HG03342 (cell line): Measurements from ENCODE around the gene EHD1.

Experiments used
- ATAC-seq: cut with Tn5 transposase; IDR thresholded peaks from one replicate; pipeline ENCODE4 v1.9.1; 2021; ENCODE audit warnings: mild to moderate bottlenecking, moderate library complexity; ENCODE audit not compliant: unreplicated experiment

The EHD1 gene

DNA sequence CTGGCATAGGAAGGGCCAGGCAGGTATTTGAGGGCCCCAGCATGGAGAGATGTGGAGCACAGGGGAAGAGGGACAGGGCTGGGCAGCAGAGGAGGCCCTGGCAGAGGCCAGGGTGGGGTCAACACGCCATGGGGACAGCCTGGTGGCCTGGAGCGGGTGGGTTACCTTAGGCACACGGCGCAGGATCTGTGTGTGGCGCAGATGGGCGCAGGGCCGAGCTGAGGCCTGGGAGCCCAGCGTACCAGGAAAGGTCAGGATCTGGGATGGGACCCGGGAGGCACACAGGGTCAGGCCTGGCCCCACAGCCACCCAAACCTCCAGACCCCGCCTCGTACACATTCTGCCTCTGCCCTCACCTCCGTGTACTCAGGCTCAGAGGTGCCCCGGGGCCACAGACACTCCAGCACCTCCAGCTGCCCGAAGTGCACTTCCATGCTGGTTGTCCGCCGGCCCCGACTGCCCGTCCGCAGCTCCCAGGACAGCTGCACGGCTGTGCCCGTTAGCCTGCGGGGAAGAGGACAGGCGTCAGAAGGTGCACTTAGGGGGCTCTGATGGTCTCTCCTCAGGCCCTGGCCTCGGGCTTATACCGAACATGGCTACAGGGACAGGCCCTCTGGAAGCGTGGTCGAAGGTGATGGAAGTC is 32.2 kb upstream of the EHD1 start:
- no peak for ATAC-seq

DNA sequence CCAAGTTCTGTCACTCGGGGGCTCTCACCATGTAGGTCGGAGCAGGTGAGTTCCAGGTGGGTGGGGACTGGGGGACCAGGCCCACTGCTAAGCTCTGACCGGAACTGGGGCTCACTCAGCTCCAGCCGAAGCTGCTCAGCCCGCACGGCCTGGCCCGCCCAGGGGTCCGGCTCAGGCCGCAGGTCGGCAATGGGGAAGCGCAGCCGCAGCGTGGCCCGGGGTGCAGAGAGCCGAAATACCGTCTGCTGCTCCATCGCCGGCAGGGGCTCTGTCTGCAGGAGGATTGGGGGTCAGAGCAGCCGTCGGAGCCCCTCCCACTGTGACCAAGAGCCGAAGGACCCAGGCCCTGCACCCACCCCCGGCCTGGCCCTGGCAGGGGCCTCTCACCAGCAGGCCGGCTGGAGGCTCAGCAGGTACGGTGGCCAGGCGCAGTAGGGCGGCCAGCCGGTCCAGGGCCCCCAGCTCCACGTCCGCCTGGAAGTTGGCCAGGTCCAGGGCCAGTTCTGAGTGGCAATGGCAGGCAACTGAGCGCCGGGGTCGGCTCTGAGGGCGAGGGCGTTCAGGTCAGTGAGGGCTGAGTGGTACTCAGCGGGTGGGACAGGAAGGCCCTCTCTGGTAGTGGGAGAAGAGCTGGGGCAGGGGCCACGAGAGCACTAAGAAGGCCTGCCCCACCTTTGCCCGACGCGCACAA is 31.4 kb upstream of the EHD1 start:
- ATAC-seq, result no peak

DNA sequence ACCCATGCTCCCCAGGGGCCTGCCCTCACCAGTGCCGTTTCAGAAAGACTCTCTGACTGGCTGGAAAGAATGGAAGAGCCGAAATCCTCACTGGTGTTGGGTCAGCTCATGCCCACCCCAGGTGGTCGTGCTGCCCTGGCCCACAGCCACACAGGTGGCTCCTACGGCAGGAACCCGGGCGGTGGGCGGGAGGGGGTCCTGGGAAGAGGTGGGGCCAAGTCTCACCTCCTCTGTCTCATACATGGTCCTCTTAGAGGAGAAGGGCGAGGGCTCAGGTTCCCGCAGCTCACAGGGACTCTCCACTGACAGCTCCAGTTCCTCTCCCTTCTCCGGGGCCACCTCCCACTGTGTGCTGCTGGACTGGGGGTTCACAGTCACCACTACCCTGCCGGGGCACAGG is 30.3 kb upstream of the EHD1 start:
- ATAC-seq, result no peak

DNA sequence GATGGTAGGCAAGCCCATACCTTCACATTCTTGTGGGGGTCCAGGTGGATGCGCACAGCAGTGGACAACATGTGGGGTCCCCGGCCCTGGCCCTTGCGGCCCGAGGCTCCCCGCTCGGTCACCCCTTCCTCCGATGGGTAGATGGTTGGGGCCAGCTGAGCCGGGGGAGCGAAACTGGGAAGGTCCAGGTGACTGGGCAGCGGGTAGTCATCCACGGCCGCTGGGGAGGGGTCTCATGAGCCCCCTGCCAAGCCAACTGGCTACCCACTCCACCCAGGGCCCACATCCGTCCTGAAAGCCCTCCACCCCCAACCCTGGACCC is 27.9 kb upstream of the EHD1 start:
- no peak for ATAC-seq

DNA sequence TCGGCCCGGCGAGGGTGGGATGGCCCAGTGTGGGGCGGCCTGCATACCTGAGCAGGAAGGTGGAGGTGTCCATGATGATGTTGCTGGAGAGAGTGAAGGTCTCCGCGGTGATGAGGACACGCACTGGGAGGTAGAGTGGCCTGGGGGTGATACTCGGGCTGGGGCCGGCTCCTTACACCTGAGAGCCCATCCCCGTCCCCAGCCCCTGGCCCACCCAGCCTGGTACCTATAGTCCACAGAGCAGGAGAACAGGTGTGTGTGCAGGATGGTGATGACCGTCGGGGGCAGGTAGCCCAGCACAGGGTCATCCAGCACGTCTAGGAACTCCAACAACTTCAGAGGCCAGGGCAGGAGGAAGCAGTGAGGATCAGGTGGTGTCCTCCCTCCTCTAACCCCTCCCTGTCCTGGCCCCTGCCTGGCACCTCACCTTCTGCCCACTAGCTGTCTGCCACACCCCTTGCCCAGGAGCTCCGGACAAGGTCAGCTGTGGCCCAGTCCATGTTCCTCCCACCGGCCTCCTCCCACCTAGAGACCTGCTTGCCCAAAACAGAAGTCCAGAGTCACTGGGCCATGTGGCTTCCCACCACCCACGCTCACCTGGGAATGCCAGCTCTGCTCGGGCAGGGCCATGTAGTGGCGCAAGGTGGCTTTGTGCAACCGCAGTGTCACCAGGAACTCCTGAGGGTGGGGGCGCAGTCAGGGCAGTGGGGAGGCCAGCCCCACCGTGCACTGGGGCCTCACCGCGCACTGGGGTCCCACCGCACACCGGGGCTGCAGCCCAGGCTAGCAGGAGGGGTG is 27.3 kb upstream of the EHD1 start:
- no peak for ATAC-seq

DNA sequence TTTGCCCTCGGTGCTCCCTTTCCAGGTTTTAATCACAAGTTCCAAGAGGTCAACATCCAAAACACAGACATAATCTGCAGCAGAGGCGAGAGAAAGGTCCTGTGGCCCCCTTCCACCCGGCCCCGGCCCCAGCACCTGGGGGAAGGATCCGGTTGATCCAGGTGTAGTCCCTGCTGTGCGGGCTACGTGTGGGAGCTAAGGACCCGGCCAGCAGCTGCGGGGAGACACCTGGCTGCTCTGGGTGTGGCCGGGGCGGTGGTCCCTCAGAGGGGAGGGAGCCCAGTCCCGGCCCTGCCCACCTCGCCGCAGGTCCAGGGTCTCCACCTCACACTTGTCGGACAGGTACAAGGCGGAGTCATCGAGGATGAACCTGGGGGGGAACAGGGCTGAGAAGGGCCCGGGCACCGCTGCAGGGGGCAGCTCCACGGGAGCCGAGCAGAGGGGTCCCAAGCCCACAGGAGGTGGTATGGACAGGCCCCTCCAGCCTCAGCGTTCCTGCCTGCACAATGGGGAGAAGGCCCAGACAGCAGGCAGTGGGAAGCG is 24.9 kb upstream of the EHD1 start:
- ATAC-seq, result no peak

DNA sequence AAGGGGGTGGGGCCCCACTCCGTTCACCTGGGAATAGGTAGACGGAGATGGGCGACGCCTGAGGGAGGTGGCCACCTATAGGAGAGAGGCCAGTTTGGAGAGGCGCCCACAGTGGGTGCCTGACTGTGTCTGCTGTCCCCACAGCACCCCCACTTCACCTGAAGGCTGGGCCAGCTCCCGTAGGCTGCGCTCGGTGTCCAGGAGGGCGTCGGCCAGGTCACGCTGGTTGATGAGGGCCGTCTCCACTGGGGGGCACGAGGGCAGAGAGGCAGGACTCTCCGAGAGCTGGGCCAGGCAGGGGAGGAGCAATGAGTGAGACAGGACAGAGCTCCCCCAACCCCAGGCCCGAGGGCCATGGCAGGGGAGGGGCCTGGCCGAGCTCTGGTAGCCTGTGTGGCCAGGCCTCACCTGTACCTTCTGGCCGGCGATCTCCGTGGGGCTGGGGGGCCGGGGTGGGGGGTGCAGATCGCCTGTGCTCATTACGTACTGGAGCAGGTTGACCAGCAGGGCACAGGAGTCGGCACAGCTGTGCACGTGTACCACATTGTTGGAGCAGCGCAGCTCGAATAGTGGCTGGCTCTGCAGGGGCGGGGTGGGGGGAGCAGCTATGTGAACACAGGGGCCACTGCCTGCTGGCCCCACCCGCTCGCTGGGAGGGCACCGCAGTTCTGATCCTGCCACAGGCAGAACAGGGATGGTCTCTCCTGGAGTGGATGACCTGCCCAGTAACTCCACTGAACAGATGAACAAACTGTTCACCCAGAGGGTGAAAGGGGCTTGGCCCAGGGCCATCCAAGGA is 23.9 kb upstream of the EHD1 start:
- no peak for ATAC-seq

DNA sequence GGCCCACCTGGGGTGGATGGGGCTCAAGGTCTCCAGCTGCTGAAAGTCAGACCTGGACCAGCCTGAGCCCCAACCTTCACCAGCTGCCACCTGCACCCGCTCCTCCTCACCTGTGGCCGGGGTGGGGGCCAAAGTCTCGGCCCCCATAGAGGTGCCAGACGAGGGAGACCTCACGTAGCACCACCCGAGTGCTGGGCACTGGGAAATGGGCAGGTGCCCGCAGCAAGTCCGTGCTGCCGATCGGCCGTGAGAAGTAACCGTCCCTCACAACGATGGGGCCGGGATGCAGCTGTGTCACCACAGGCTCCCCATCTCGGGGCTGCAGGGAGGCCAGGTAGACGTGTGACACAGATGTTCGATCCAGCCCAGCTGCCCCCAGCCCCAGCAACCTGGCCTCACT is 22.4 kb upstream of the EHD1 start:
- ATAC-seq, result no peak

DNA sequence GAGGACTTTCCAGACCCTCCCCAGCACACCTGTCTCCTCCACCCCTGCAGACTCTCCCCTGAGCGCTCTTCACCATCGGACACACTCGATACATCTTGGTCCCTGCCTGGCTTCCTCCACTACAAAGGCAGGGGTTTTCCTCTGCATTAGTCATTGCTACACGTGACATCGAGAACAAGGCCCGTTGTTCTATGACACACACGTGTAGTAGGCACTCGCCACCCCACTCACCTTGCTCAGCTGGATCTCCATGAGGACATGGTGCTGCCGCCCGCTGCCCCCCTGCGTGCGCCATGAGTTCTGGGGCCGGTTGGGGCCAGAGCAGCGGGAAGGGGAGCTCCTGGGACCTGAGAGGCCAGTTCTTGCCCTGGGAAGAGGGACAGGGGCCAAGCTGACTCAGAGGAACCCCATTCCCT is 21.9 kb upstream of the EHD1 start:
- no peak for ATAC-seq

DNA sequence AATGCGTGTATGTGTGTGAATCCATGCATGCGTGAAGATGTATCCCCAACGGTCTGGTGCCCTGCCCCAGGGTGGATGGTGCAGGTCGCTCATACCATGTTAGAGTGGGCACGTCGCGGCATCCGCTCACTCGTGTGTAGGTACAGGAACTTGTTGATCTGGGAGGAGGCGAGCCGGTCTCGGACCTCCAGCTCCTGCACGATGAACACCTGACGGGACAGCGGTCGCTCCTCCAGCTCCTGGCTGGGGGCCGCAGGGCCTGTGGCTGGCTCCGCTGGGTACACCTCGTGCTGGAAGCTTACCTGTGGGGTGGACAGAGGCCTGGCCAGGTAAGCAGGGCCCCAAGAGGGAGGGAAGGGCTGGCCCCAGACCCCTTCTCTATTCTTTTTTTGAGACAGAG is 20.1 kb upstream of the EHD1 start:
- no peak for ATAC-seq

DNA sequence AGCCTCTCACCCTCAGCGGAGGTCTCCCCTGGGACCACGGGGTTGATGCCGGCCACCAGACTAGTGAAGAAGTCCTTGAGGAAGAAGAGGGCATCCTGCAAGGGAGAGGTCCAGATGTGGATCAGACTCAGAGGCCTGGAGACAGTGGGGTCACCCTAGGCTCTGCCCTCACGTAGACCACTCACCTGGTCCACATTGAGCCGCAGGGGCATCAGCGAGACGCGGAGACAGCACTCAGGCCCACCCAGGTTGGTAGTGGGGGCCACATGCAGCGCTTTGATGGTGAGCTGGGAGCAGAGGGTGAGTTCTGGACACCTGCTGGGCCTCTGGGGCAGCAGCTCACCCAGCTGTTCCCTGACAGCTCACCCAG is 19.6 kb upstream of the EHD1 start:
- ATAC-seq, result no peak

DNA sequence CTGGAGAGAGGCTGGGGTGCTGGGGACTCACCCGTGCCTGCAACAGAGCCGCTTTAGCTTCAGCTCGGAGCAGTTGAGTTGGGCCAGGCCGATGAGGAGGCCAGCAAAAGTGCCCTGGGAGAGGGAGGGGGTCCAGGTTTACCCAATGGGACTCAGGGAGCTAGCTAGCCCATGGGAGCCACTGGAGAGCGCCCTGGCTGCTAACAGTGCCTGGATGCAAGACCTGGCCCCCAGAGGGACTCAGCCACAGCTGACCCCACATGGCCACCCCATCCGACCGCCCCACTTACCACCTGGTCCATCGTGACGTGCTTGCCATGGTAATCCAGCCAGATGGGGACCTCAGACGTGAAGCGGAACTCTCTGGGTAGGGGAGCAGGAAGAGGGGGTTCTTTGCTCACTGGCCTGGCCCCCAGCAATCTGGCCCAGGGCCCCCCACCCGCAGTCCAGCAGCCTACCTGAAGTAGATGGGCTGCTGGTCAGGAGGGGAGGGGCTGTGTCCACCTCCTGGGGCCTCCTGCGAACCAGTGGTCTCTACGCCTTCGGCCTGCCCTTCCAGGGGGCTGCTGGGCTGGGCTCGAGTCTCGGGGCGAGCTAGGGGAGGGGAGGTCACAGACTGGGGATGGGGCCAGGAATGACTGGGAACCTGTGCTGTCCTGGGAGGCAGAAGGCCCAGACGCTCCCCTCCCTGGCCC is 19.1 kb upstream of the EHD1 start:
- ATAC-seq, result no peak

DNA sequence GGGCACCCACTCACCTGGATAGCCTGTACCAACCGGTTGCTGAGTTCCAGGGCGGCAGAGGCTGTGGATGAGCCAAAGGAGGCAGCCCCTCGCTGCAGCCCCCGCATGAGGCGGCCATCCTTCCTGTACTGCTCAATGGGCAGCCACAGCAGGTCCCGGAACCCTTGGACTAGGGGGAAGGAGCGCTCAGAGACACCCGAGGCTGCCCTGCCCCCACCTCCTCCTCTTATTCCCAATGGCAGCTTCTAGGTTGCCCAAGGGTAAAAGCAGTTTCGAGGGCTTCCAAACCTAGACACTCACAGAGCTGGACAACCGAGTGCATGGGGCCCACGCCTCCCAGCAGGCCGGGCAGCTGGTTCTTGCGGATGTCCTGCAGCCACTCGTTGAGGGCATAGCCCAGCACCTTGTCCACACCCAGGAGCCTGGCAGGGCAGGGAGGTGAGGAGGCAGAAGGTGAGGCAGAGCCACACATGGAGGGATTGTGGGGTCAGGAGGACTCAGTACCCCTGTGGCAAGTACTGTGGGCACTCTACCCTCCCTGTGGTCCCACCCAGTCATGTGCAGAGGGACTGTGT is 18.1 kb upstream of the EHD1 start:
- no peak for ATAC-seq

DNA sequence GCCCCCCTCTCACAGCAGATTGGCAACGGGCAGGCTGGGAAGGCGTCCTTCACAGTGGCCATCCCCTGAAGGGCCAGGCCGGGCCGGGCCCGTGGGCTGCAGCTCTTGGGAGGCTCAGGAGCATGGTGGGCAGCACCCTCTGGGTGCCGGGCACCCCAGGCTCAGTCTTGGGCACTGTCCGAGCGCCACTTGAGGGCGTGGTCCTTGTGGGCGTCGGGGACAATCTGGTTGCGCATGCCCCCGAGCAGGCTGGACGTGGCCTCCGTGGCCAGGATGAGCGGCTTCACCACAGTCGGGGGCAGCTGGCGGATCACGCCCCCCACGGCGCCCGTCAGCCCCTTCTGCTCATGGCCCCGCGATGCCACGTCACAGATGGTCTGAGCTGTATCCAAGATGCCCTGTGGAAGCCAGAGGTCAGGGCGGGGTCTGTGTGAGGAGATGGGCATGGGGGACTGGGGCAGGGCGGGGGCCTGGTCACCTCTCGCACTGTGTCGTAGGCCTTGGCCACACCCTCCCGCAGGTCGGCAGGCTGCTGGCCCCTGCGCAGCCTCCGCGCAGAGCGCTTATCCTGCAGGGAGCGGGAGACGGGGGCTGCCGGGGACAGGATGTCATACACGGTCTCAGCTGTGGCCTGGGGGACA is 16.5 kb upstream of the EHD1 start:
- no peak for ATAC-seq

DNA sequence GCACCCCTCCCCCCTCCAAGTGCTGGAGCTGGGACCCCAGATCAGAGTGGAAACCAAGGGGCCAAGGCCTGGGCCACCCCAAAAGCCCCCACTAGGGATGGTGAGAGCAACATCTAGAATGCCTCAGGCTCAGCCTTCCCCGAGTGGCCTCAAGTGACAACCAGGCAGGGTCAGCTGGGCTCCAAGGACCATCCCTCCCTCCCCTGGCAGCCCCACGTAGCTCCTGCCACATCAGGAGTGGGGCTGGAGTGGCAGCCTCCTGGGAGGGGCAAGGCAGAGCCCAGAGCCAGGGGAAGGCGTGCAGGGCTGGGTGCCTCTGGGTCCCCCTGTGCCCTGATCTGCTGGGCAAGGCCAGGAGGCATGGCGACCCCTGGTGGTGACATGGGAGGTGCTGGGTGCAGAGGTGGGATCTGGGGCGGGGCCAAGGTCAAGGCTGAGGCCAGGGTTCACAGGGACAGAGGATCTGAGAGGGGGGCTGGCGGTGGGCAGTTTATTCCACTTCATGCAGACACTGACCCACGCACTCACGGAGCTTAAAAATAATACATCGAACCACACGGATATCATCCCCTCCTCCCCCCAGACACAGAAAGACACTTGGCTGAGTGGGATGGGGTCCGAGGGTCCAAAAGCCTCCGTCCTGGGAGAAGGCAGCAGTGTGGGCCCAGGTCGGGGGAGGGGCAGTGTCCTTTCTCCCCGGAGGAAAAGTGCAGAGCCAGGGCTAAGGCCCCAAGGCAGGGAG is 15.8 kb upstream of the EHD1 start:
- peak; percentile 57 for ATAC-seq

DNA sequence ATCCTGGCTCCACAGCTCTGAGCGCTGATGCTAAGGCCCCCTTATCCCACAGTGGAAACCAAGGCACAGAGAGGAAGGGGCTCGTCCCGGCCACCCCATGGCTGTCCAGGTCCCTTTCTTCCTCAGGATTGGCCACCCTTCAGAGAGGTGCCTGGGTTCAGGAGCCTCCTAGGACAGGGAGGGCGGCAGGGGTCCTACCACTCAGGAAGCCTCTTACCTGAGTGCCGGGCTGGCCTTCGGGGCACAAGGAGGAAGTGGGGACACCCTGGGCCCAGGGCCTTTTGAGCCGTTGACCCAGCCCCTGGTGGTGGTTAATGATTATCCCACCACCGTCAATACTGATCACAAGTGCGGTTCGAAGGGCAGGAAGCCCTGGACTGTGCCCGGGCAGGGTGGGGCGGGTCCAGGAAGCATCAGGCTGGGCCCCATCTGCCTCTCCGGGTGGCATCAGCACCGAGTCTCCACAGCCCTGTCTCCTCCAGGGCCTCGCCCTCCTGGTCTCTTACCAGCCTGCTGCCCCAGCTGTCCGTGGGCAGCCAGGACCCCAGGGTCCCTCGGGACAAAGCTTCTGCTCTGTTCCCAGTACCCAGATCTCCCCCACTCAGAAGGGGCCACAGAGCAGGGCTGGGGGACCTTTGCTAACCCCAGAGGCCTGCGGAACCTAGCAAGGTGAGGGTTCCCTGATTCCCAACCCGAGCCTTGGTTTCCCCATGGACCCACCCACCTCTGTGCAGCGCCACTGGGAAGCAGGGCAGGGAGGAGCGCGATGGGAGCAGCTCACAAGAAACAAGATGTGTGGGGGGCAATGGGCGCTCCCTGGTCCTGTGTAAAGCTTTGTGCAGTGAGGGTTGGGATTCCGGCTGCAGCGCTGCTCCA is 15.0 kb upstream of the EHD1 start:
- ATAC-seq, result no peak

DNA sequence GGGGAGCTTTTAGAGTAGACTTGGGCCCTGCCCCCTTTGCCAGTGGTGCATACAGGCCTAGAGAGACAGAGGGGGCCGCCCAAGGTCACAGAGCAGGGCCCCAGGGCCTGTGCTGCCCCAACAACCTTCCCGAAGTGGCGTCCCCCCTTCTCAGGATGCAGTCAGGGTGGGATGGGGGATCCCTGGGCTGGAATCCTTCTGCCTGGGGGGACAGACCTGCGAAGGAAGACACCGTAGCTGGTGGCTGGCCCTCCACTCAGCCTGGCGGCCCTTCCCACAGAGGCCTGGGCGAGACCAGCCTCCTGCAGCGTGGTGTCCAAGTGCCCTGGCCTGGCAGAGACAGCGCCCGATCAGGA is 14.4 kb upstream of the EHD1 start:
- ATAC-seq, result no peak

DNA sequence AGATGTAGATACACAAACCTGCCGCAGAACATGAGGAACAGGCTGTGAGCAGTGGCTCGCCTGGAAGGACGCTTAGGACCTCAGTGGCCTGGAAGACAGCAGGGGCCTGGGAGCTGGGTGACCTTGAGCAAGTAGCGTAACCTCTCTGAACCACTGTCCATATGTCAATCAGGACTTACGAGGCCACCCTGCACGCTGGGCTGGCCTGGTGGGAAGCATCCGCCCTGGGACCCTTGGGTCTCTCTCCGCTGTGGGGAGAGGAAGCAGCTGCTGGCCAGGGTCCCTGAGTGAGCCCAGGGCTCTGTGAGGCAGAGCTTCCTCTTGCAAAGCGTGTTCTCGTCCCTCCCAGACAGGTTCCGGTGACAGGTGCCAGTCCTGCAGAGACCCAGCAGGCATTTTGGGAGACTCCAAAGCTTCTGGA is 14.0 kb upstream of the EHD1 start:
- no peak for ATAC-seq
